Prostate gland (tissue), 2 donors: Measurements from ENCODE around the gene PAK5.

ENCODE experiments used
- POLR2A ChIP-seq: fragments of 450-650 bp; IDR thresholded peaks from one replicate; pipeline ENCODE4 v1.6.1; 2016; ENCODE audit warnings: antibody characterized with exemption, mild to moderate bottlenecking
- TF ChIP-seq, protein P1 (sequence below), 4 experiments: fragments of 200-600 bp in 2 of 4; fragments of 450-650 bp in 2 of 4; sonication (generic) in 2 of 4; IDR thresholded peaks; 1 replicate in 3 of 4; 2 replicates in 1 of 4; pipeline ENCODE4 v1.5.1; 2016 to 2019; ENCODE audit warnings: antibody characterized with exemption in 4 of 4, mild to moderate bottlenecking in 2 of 4, moderate library complexity in 2 of 4

GRCh38 chr20:9509246-9509645, 329.6 kb downstream of the PAK5 start:
- TF ChIP-seq, protein P1, sequence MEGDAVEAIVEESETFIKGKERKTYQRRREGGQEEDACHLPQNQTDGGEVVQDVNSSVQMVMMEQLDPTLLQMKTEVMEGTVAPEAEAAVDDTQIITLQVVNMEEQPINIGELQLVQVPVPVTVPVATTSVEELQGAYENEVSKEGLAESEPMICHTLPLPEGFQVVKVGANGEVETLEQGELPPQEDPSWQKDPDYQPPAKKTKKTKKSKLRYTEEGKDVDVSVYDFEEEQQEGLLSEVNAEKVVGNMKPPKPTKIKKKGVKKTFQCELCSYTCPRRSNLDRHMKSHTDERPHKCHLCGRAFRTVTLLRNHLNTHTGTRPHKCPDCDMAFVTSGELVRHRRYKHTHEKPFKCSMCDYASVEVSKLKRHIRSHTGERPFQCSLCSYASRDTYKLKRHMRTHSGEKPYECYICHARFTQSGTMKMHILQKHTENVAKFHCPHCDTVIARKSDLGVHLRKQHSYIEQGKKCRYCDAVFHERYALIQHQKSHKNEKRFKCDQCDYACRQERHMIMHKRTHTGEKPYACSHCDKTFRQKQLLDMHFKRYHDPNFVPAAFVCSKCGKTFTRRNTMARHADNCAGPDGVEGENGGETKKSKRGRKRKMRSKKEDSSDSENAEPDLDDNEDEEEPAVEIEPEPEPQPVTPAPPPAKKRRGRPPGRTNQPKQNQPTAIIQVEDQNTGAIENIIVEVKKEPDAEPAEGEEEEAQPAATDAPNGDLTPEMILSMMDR (IDR thresholded peaks at IDR 0.05), result no peak
- TF ChIP-seq POLR2A, result no peak
